Activated naive CD4-positive, alpha-beta T cell treated with anti-CD3 and anti-CD28 coated beads, Interleukin-2, amount 10 ng/mL, durations not matched to agents 7 days and 5 days (primary cell): ENCODE measurements around the gene SHOC2.

Source experiments
- CTCF ChIA-PET: fragments of 350-600 bp; sonication (Branson Sonifier 250); formaldehyde crosslinking; loops from one replicate; lab custom pipeline; 2021; ENCODE audit warnings: antibody characterized with exemption; lab: Charles Lee
- DNase-seq: peaks from one replicate; pipeline ENCODE4 v3.0.0-alpha.2; 2020
- H3K27ac Mint-ChIP-seq: one replicate; pipeline ENCODE4 v1.8.0; 2021; ENCODE audit warnings: mild to moderate bottlenecking, moderate library complexity, mixed read lengths
- H3K27me3 Mint-ChIP-seq: one replicate; pipeline ENCODE4 v1.8.0; 2021; ENCODE audit warnings: mild to moderate bottlenecking, mixed read lengths
- H3K36me3 Mint-ChIP-seq: one replicate; pipeline ENCODE4 v1.8.0; 2021; ENCODE audit warnings: mixed read lengths
- H3K4me1 Mint-ChIP-seq: one replicate; pipeline ENCODE4 v1.8.0; 2021; ENCODE audit warnings: mixed read lengths
- H3K4me3 Mint-ChIP-seq: one replicate; pipeline ENCODE4 v1.8.0; 2021; ENCODE audit warnings: mild to moderate bottlenecking, moderate library complexity, mixed read lengths
- H3K9me3 Mint-ChIP-seq: one replicate; pipeline ENCODE4 v1.8.0; 2021; ENCODE audit warnings: mixed read lengths

The SHOC2 gene

GRCh38 chr10:110969183-110969582 lies 49.8 kb downstream of the SHOC2 start:
- H3K4me3 Mint-ChIP-seq: no peak overlapping the region
- H3K4me1 Mint-ChIP-seq: peaks cover 2% of the 10 kb centered on the region
- no peak overlapping the region for H3K27ac Mint-ChIP-seq
- DNase-seq: no peak
- H3K9me3 Mint-ChIP-seq: no peaks in the 10 kb centered on the region
- CTCF ChIA-PET: no interaction called here
- no peaks in the 10 kb centered on the region for H3K27me3 Mint-ChIP-seq
- peaks cover 20% of the 10 kb centered on the region for H3K36me3 Mint-ChIP-seq

- no peaks in the 10 kb centered on the region for H3K9me3 Mint-ChIP-seq
- no peaks in the 10 kb centered on the region for H3K27me3 Mint-ChIP-seq
- DNase-seq: no peak
- H3K36me3 Mint-ChIP-seq: peaks cover 22% of the 10 kb centered on the region
- CTCF ChIA-PET: no interaction called here
- peaks cover 2% of the 10 kb centered on the region for H3K4me1 Mint-ChIP-seq
- H3K27ac Mint-ChIP-seq: no peak overlapping the region
- no peak overlapping the region for H3K4me3 Mint-ChIP-seq
These were observed 52.2 kb downstream of the SHOC2 start for GRCh38 chr10:110971638-110972037.

GRCh38 chr10:110972231-110973134 lies 53.1 kb downstream of the SHOC2 start:
- Mint-ChIP-seq H3K36me3 (peaks cover 25% of the 10 kb centered on the region), H3K4me3 (no peak overlapping the region), H3K9me3 (no peaks in the 10 kb centered on the region), H3K27ac (peak overlapping the region; percentile 45), H3K27me3 (no peaks in the 10 kb centered on the region), H3K4me1 (peaks cover 2% of the 10 kb centered on the region)
- CTCF ChIA-PET: no interaction called here
- DNase-seq: no peak

GRCh38 chr10:110973400-110973799 lies 54.0 kb downstream of the SHOC2 start:
- peaks cover 28% of the 10 kb centered on the region for H3K36me3 Mint-ChIP-seq
- H3K27ac Mint-ChIP-seq: no peak overlapping the region
- CTCF ChIA-PET: no interaction called here
- peaks cover 2% of the 10 kb centered on the region for H3K4me1 Mint-ChIP-seq
- DNase-seq: no peak
- no peaks in the 10 kb centered on the region for H3K27me3 Mint-ChIP-seq
- H3K4me3 Mint-ChIP-seq: no peak overlapping the region
- no peaks in the 10 kb centered on the region for H3K9me3 Mint-ChIP-seq

GRCh38 chr10:110976577-110976976 lies 57.2 kb downstream of the SHOC2 start:
- no peaks in the 10 kb centered on the region for H3K27me3 Mint-ChIP-seq
- H3K36me3 Mint-ChIP-seq: peaks cover 38% of the 10 kb centered on the region
- no peak overlapping the region for H3K27ac Mint-ChIP-seq
- no peak for DNase-seq
- H3K4me3 Mint-ChIP-seq: no peak overlapping the region
- peaks cover 16% of the 10 kb centered on the region for H3K4me1 Mint-ChIP-seq
- H3K9me3 Mint-ChIP-seq: peaks cover 3% of the 10 kb centered on the region
- CTCF ChIA-PET: no interaction called here

GRCh38 chr10:110977662-110978061 lies 58.3 kb downstream of the SHOC2 start:
- CTCF ChIA-PET: no interaction called here
- peaks cover 16% of the 10 kb centered on the region for H3K4me1 Mint-ChIP-seq
- H3K27me3 Mint-ChIP-seq: no peaks in the 10 kb centered on the region
- H3K36me3 Mint-ChIP-seq: peaks cover 35% of the 10 kb centered on the region
- H3K4me3 Mint-ChIP-seq: no peak overlapping the region
- DNase-seq: no peak
- peaks cover 3% of the 10 kb centered on the region for H3K9me3 Mint-ChIP-seq
- H3K27ac Mint-ChIP-seq: no peak overlapping the region

- H3K36me3 Mint-ChIP-seq: peaks cover 33% of the 10 kb centered on the region
- no peak overlapping the region for H3K27ac Mint-ChIP-seq
- H3K4me3 Mint-ChIP-seq: no peak overlapping the region
- H3K27me3 Mint-ChIP-seq: no peaks in the 10 kb centered on the region
- CTCF ChIA-PET: no interaction called here
- peaks cover 3% of the 10 kb centered on the region for H3K9me3 Mint-ChIP-seq
- DNase-seq: no peak
- H3K4me1 Mint-ChIP-seq: peaks cover 16% of the 10 kb centered on the region
These were observed 58.8 kb downstream of the SHOC2 start for GRCh38 chr10:110978204-110978603.

- Mint-ChIP-seq H3K4me1 (peaks cover 16% of the 10 kb centered on the region), H3K9me3 (peaks cover 3% of the 10 kb centered on the region), H3K36me3 (peaks cover 35% of the 10 kb centered on the region), H3K4me3 (no peak overlapping the region), H3K27me3 (no peaks in the 10 kb centered on the region), H3K27ac (no peak overlapping the region)
- CTCF ChIA-PET: no interaction called here
- no peak for DNase-seq
These were observed 60.2 kb downstream of the SHOC2 start for GRCh38 chr10:110979611-110980010.

- Mint-ChIP-seq H3K4me1 (peaks cover 20% of the 10 kb centered on the region), H3K27me3 (no peaks in the 10 kb centered on the region), H3K36me3 (peaks cover 31% of the 10 kb centered on the region), H3K27ac (no peak overlapping the region), H3K4me3 (no peak overlapping the region), H3K9me3 (peaks cover 3% of the 10 kb centered on the region)
- DNase-seq: no peak
- CTCF ChIA-PET: no interaction called here
These were observed 61.4 kb downstream of the SHOC2 start for GRCh38 chr10:110980807-110981206.

- H3K4me1 Mint-ChIP-seq: peaks cover 20% of the 10 kb centered on the region
- CTCF ChIA-PET: no interaction called here
These were observed 64.1 kb downstream of the SHOC2 start for GRCh38 chr10:110983466-110983865.

GRCh38 chr10:110985497-110986275 lies 66.3 kb downstream of the SHOC2 start:
- DNase-seq: no peak
- no peak overlapping the region for H3K27ac Mint-ChIP-seq
- CTCF ChIA-PET: no interaction called here

More at GRCh38 chr10:110983466-110983865, 64.1 kb downstream of the SHOC2 start:
- Mint-ChIP-seq H3K36me3 (peaks cover 28% of the 10 kb centered on the region), H3K27me3 (no peaks in the 10 kb centered on the region), H3K27ac (no peak overlapping the region), H3K9me3 (peaks cover 3% of the 10 kb centered on the region), H3K4me3 (no peak overlapping the region)
- no peak for DNase-seq

GRCh38 chr10:110989016-110989415 lies 69.6 kb downstream of the SHOC2 start:
- DNase-seq: no peak
- no peak overlapping the region for H3K27ac Mint-ChIP-seq
- CTCF ChIA-PET: no interaction called here
- H3K4me3 Mint-ChIP-seq: no peak overlapping the region
- no peaks in the 10 kb centered on the region for H3K9me3 Mint-ChIP-seq
- H3K36me3 Mint-ChIP-seq: peaks cover 29% of the 10 kb centered on the region
- no peaks in the 10 kb centered on the region for H3K27me3 Mint-ChIP-seq
- peaks cover 26% of the 10 kb centered on the region for H3K4me1 Mint-ChIP-seq

More at GRCh38 chr10:110985497-110986275, 66.3 kb downstream of the SHOC2 start:
- H3K36me3 Mint-ChIP-seq: peaks cover 33% of the 10 kb centered on the region
- H3K4me3 Mint-ChIP-seq: no peak overlapping the region
- H3K27me3 Mint-ChIP-seq: no peaks in the 10 kb centered on the region
- peaks cover 8% of the 10 kb centered on the region for H3K4me1 Mint-ChIP-seq
- H3K9me3 Mint-ChIP-seq: peaks cover 1% of the 10 kb centered on the region

- CTCF ChIA-PET: no interaction called here
- H3K27me3 Mint-ChIP-seq: no peaks in the 10 kb centered on the region
- peak overlapping the region; percentile 28 for H3K4me3 Mint-ChIP-seq
- no peaks in the 10 kb centered on the region for H3K9me3 Mint-ChIP-seq
- H3K36me3 Mint-ChIP-seq: peaks cover 35% of the 10 kb centered on the region
- H3K27ac Mint-ChIP-seq: peak overlapping the region; percentile 60
- H3K4me1 Mint-ChIP-seq: peaks cover 21% of the 10 kb centered on the region
- DNase-seq: no peak
These were observed 72.8 kb downstream of the SHOC2 start for GRCh38 chr10:110992006-110992800.
